Brain pericyte (primary cell): Measurements from ENCODE around the gene NHERF1.

ENCODE experiments used
- DNase-seq: peaks from one replicate; pipeline ENCODE4 v3.0.0-alpha.2; 2012; ENCODE audit warnings: low read depth, low spot score

Gene NHERF1

DNA sequence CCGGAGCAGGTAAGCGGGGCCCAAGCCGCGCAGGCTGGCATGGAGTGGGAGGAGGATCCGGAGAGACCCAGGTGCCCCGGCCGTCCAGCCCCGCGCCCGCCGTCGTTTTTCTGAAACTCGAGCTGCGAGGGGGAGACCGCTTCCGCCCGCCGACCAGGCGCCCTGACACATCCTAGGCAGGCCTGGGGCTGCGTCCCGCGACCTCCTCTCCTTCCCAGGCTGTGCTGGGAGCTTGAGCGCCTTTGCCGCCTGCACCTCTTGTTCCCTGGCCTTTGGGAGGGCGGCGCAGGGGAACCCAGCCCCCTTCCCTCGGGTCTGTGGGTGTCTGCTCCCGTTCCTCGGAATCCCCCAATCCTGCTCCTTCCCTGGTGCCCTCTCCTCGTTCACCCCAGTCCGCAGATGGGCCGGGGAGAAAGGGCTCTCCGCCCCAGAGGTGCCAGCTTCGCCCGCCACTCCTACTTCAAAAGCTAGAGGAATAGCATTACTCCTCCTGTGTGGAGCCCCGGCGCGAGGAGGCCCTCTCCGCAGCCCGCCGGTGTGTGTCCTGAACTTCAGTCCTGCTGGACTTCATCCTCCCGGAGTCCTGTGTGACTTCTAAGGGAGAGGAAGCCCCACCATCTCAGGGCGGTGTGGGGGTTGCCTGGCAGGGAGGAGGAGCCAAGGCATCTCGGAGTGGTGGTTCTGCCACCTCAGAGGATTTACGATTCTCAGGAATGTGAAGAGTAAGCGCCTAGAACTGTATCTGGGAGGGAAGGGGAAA lies 1.0 kb downstream of the NHERF1 start:
- DNase-seq, result no peak

DNA sequence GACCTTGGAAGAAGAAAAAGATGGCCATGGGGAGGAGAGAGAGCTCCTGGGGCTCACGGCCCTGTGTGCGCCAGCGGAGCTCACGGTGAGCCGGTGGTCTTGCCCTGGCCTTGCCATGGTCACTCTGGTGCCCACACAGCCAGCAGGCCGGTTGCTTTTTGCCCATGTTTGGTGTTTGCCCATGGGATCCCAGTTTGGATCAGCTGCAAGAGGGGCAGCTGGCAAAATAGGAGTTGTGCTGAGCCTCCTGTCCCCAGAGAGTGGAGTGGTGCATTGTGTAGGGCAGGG lies 1.6 kb downstream of the NHERF1 start:
- DNase-seq, result no peak

DNA sequence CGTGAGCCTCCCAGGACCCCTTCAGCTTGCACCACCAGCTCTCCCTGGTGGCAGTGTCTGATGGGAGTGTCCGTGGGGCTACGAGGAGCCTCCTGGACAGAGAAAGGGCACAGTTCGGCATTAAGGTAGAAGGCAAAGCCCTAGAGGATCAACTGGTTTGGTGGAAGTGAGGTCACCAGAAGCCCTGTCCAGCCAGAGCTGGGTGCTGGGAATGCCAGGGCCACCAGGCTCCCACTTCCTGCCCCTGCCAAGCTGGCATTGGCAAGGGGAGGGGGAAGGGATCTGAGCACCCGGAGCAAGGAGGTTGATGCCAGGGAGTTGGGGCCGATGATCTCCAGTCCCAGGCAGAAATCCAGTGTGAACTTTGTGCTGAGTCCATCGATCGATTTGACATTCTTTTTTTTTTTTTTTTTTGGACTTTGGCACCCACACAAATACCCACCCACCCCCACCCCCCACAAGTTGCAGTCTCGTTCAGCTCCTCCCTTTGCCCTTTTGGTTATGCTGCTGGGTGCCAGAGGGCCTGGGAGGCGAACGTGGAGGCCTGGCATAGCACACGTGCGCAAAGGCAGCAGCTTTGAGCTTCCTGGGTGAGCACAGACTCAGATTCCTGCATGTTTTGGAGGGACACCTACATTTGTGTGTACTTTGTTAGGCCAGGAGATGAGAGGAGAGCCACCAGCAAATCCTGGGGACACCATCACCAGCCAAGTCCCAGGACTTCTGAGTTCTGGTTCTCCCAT lies 2.1 kb downstream of the NHERF1 start:
- DNase-seq, result no peak

DNA sequence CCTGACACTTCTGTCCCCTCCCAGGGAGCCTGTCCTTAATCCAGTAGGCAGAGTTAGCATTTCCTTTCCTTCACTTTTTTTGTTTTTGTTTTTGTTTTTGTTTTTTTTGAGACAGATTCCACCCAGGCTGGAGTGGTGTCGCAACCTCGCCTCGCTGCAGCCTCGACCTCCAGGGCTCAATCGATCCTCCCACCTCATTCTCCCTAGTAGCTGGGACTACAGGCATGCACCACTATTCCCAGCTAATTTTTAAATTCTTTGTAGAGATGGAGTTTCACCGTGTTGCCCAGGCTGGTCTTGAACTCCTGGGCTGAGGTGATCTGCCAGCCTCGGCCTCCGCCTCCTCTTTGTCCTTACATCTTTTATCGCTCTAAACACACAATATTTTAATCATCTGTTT lies 4.0 kb downstream of the NHERF1 start:
- no peak for DNase-seq

DNA sequence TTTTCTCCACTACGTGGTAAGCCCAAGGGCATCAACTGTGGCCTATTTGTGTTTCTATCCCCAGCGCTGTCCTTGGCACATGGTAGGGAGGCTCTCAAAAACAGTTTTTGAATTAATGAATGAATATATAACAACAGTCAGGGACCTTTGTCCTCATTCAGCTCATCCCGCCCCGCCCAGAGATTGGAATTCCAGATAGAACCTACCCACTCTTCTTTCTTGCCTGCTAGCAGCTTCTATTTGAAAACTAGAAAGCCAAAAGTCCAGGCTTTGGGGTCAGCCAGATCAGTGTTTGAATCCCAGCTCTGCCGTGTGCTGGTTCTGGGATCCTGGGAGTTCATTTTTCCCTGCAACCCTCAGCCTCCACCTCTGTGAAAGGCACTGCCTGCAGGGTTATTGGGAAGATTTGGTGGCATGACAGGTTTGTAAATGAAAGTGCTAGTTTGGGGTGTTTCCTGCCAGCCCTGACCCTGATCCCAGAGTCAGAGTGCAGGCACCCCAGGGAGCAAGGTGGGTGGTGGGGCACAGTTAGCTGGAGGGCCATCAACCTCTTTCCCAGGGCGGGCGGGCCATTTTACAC lies 4.5 kb downstream of the NHERF1 start:
- DNase-seq, result no peak

DNA sequence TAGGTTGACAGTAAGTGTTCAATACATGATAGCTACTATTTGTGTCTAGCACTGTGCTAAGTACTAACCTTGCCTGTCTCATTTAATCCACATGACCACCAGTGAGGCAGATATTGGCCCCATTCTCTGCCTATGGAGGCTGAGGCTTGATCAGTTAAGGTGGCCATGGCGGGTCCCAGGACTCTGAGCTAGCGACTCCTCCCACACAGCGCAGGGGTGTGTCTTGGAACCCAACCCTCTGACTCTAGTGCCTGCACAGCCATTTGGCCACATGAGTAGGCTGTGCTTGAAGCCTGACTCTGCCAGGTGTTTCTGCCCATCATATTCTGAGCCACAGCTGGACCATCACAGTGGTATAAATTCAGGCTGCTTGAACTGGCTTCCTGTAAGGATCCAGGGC lies 6.4 kb downstream of the NHERF1 start:
- DNase-seq, result no peak

DNA sequence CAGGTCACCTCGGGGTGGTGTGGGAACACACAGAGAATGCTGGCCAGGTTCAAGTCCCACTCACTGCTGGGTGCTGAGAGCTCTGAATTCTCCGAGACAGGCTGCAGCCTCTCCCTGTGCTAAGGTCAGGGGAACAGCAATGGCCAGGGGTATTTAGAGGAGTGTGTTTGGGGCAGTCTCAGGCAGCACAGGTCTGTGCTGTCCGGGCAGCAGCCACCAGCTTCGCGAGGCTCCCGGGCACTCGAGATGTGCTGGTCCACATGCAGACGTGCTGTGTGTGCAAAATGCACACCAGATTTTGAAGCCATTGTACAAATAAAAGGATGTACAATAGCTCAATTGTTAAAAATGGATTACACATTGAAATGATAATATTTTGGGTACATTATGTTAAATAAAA lies 7.1 kb downstream of the NHERF1 start:
- DNase-seq, result no peak

DNA sequence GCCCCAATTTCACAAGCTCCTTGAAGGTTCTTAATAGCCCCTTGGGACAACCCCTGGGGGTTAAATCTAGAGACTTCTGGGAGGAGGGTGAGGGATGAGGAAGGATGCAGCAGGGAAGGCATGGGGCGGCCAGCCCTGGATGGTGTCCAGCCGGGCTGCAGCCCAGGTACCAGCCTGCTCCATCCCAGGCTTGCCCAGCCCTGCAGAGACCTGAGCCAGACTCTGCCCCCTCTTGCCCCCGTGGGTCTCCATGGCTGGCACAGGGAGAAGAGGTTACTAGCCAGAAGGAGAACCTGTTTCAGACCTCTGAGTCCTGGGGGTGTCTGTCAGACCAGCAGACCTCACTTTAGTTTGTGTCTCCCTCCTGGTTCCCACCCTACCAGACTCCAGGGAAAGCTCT lies 8.5 kb downstream of the NHERF1 start:
- DNase-seq, result no peak

DNA sequence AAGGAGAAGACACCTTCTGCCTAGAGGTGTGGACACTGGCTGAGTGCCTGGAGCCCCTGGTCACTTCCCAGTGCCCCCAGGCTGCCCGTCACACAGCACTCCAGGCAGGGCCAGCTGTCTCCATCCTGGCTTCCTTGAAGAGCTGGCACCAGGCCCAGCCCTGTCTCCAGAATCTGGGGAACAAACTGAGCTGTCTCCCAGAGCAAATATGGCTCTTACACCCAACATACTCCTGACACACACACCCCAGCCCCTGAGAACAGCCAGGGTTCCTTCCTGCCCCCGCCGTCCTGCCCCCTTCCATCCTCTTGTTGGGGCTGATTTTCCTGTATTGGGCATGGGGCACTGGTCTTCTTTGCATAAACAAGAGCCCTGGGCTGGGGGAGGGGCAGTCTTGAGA lies 9.1 kb downstream of the NHERF1 start:
- DNase-seq, result no peak

DNA sequence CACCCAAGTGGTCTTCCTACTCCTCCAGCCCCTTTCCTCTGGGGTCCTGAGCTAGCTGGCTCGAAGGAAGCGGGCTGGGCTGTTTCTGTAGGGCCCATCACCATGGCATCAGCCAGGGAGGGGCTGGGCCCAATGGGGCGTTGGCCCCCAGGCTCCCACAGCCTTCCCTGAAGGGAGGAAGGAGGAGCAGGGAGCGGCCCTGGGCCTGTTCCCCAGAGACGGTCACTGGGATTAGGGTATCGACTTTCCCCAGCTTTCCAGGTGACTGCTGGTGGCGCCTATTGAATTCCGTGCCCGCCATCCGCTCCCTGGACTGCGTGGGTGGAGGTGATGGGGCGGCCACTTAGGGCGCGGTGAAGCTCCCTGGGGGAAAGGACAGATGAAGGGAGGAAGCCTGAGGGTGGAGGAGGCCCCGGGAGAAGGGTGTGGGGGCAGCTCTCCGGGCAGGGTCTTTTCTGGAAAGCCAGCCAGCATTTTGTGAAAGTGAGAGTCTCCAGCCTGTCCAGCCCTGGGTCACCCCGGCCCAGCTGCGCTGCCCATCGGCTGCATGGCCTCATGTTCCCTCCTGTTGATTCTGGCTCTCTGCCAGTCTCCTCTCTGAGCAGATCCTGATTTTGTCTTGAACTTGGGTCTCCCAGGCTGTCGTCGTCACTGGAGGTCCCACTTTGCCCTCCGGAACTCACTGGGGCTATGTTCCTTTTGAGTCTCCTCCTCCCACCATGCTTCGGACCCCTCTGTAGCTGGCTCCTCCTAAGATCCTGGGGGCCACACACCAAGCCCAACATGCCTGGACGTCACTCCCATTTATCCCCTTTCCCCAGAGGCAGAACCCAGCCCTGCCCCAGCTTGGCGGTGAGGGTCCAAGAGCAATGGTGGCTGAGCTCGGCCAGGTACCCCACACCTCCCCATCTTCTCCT lies 9.8 kb downstream of the NHERF1 start:
- no peak for DNase-seq

DNA sequence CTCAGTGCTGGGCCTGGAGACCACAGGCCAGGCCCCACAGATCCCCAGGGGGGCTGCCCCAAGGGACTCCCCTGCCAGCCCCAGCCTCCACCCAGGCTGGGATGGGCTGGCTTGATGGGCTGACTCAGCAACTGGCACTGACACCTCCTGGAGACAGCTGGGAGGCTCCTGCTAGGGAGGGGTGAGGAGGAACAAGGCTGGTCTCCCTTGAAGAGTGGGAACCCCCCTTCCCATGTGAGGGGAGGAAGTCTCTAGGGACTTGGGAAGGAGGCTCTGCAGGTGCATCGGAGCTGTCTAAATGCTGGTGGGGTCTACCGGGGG lies 10.4 kb downstream of the NHERF1 start:
- no peak for DNase-seq

DNA sequence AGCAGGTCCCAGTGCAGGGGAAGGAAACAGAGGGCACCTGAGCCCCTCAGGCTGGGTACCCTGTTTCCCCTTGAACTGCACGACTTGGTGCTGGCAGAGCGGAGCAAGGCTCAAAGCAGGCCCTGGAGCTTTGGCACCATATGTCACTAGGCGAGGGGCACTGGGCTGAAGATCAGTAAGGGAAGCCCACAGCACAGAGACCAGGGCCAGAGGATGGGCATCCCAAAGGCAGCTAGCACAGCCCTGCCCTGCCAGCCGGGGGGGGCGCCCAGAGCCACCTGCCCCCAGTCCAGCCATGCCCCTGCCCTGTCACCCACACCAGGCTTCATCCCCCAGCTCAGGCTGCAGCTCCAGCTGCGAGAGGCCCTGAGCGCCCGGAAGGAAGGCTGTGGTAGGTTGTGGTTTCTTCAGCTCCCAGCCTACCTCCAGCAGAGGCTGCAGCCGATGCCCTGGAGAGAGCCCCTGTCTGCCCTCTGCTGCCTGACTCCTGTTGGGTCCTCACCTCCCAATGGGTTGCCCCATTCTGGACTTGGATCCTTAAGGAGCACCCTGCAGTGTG lies 10.9 kb downstream of the NHERF1 start:
- DNase-seq, result no peak

DNA sequence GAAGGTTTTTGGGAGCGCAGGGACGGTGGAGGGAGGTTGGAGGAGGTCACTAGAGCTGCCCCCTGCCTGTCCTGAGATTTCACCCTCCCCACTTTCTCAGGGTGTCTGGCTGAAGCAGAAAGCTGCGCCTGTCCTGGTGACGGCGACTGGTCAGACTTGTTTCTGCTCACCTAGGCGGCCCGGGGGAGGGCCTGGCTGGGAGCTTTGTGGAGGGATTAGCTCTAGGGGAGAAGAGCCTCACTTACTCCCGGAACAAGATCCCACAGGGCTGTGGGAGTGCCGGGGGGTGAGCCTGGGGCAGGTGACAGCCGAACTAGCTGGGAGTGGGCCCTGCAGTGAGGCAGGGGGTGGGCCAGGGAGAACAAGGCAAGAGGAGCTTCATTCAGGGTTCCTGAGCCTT lies 11.5 kb downstream of the NHERF1 start:
- DNase-seq, result no peak

DNA sequence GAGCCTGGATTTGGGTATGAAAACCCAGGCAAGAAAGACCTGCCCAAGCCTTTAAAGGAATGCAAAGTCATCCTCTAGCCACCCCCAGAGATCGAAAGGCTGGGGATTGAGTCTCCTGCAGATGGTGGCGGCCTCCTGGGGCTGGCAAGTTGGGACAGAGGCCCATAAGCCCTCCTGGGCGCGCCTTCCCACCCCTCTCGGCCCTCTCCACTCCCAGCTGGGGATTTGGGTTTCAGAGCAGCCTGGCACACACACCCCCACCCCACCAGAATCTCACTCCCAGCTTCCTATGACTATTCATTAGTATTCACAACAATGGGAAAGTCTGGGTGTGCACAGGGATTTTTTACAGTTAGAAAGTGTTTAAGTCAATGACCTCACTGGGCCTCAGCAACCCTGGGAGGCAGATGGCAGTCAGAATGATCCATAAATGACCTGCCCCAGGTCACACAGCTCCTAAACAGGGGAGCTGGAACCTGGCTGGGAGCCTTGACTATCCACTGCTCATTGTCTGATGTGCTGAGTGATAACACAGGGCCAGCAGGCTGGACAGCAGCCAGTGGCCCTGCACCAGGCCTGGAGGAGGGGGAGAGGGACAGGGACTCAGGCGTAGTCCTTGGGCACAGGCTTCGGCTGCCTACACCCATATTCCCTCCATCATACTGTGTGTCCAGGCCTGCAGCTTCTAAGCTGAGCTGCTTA lies 12.1 kb downstream of the NHERF1 start:
- no peak for DNase-seq

DNA sequence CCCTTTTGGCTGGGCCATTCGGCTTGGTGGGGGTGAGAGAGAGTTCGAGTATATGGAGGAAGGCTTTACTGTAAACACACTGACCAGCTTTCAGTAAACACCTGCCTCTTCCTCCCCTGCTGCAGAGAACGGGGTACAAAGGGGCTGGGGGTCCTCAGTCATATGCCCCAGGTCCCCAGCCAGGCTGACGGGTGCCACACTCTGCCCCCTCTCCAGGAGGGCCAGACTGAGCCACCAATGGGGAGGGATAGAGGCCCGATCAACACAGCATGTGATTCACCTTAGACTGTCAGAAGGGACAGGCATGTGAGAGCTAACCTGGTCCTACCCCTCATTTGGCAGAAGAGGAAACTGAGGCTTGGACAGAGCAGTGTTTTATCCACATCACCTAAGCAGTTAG lies 13.0 kb downstream of the NHERF1 start:
- DNase-seq, result no peak

DNA sequence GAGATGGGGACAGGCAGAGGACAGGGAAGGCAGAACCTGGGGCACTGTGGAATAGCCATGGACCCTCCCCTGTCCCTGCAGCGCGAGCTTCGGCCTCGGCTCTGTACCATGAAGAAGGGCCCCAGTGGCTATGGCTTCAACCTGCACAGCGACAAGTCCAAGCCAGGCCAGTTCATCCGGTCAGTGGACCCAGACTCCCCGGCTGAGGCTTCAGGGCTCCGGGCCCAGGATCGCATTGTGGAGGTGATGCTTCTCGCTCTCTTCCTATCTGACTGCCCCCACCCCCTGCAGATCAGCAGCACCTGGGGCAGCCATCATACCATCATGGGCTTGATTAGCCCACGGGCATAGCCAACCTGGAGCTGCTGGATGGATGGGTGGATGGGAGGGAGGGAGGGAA lies 13.5 kb downstream of the NHERF1 start:
- no peak for DNase-seq

DNA sequence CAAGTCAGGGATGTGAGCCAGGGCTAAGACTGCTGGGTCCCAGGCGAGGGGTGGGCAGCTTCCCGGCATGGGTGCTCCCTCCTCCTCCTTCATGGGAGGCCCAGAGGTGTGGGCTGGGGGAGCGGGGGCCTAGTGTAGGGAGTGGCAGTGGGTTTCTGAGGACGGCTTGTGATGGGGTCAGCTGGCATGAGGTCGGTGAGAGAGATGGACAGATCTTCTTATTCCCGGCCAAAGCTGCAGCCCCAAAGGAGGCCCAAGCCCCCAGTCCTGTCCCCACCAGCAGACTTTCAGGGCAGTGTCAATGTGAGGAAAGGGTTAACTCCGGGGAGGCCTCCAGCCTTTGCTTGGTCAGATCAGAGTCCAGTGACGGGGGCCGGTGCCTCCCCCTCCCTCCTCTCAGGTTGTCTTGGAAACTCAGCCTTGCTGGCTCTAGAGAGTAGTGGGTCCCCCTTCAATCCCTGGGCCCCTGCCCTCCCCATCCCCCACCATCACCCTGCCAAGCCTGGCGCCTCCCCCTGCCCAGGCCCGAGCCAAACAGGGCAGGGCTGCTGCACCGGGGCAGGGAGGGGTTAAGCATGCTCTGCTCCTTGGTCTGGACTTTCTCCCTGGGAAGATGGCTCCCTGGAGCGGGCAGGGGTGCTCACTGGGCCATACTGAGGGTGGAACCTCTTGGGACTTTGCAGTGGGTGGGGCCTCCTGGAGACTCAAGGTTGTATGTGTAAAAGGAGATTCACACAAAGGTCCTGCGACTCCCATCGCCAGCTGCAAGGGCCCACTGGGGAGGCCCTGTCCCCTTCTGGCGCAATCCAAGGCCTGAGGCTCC lies 15.3 kb downstream of the NHERF1 start:
- DNase-seq, result no peak

DNA sequence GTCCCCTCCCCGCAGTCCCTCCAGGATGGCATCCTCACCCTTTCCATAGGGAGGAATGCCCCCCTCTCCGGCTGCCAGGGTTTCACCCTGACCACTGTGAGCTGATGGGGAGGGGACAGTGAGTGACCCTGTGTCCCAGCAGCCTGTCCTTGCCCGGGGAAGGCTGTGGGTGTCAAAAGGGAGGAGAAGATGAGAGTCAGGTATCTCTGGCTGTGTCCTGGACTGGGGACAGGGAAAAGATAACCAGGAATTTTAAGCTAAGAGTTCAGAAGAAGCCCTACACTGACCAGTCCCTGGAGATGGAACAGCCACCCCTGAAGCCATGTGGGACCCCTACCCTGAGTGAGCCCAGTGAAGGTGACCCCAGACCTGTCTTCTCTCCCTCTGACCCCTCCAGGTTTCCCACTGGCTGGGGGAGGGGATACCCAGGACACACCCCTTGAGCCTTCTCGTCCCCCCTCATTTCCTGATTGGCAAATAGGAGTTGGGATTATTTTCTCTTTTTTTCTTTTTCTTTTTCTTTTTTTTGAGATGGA lies 16.4 kb downstream of the NHERF1 start:
- DNase-seq, result no peak

DNA sequence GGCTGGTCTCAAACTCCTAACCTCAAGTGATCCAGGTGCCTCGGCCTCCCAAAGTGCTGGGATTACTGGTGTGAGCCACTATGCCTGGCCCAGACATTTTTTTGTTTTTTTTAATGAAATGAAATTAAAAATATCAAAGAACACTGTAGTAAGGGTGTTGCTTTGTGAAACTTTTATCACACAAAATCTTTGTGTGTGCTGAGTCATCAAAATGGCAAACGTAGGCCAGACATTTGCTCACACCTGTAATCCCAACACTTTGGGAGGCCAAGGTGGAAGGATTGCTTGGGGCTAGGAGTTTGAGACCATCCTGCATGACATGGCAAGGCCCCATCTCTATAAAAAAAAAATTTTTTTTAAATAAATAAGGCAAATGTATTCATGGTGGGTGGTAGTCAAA lies 18.0 kb downstream of the NHERF1 start:
- DNase-seq, result no peak

DNA sequence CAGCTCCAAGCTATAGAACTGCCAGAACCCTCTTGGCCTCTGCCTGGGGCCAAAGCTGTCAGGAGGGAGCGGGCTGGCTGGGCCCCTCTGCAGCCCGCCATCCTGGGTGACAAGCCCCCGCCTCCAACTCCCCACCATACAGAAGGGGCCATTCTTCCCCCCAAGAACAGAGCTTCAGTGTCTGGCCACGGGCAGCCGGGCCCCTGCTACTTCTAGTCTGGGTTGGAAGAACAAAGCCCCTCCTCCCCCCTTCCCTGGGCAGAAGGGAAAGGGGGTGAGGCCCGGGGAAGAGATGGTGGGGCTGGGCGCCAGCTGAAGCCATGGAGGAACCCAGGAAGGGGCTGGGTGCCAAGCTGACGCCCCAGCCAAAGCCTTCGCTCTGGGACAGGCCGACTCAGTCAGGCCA lies 18.7 kb downstream of the NHERF1 start:
- no peak for DNase-seq
